ENCODE results near the gene TGOLN2.
"Not testable (repeated sequence)": the region's sequence is repeated elsewhere in the genome, so short reads cannot be mapped to it uniquely, and the experiment has no call there.

TGOLN2 gene

GRCh38 chr2:85341269-85342029, 13.7 kb upstream of the TGOLN2 start:
- Histone ChIP-seq H3K4me3 (no peak overlapping the region), H3K27ac (no peak overlapping the region)

GRCh38 chr2:85340034-85340892, 12.5 kb upstream of the TGOLN2 start:
- H3K4me3 ChIP-seq = no peak overlapping the region
- no peak overlapping the region for H3K27ac ChIP-seq

GRCh38 chr2:85334928-85335327, 7.1 kb upstream of the TGOLN2 start:
- no peak overlapping the region for H3K27ac ChIP-seq
- H3K4me3 ChIP-seq = no peak overlapping the region

- not testable (repeated sequence) for H3K27ac ChIP-seq, H3K4me3 ChIP-seq
Measured at GRCh38 chr2:85333877-85334276, 6.1 kb upstream of the TGOLN2 start.

GRCh38 chr2:85330839-85331636, 3.2 kb upstream of the TGOLN2 start:
- H3K27ac ChIP-seq = no peak overlapping the region
- H3K4me3 ChIP-seq = no peak overlapping the region

GRCh38 chr2:85329701-85330100, 1.9 kb upstream of the TGOLN2 start:
- H3K27ac ChIP-seq, H3K4me3 ChIP-seq: not testable (repeated sequence)

GRCh38 chr2:85329181-85329651, 1.4 kb upstream of the TGOLN2 start:
- Histone ChIP-seq H3K27ac (no peak overlapping the region), H3K4me3 (no peak overlapping the region)

GRCh38 chr2:85327160-85327821, 498 bp downstream of the TGOLN2 start:
- H3K27ac ChIP-seq = peak overlapping the region; percentile 51 to 100 (median 97)
- peak overlapping the region; percentile 56 to 82 (median 75) for H3K4me3 ChIP-seq

- Histone ChIP-seq H3K27ac (peak overlapping the region in 20 of 21 experiments; percentile 84 to 100 (median 97)), H3K4me3 (peak overlapping the region; percentile 56 to 82 (median 75))
Measured at GRCh38 chr2:85326406-85327159, 1.2 kb downstream of the TGOLN2 start.

- H3K4me3 ChIP-seq = peak overlapping the region; percentile 56 to 82 (median 75)
Measured at GRCh38 chr2:85325466-85325811, 2.4 kb downstream of the TGOLN2 start.

GRCh38 chr2:85324639-85325465, 2.9 kb downstream of the TGOLN2 start:
- H3K4me3 ChIP-seq = peak overlapping the region; percentile 4 to 82 (median 75)
- peak overlapping the region in 5 of 21 experiments; percentile 34 to 94 (median 40) for H3K27ac ChIP-seq

More at GRCh38 chr2:85325466-85325811, 2.4 kb downstream of the TGOLN2 start:
- H3K27ac ChIP-seq = peak overlapping the region in 5 of 21 experiments; percentile 23 to 94 (median 40)

GRCh38 chr2:85323988-85324367, 3.8 kb downstream of the TGOLN2 start:
- not testable (repeated sequence) for H3K4me3 ChIP-seq, H3K27ac ChIP-seq

GRCh38 chr2:85323351-85323987, 4.3 kb downstream of the TGOLN2 start:
- H3K4me3 ChIP-seq = no peak overlapping the region
- peak overlapping the region in 1 of 21 experiments; percentile 10 for H3K27ac ChIP-seq

- H3K27ac ChIP-seq = no peak overlapping the region
Measured at GRCh38 chr2:85319796-85320195, 8.0 kb downstream of the TGOLN2 start.

GRCh38 chr2:85318222-85319074, 9.3 kb downstream of the TGOLN2 start:
- Histone ChIP-seq H3K4me3 (no peak overlapping the region), H3K27ac (peak overlapping the region in 1 of 21 experiments; percentile 34)

More at GRCh38 chr2:85319796-85320195, 8.0 kb downstream of the TGOLN2 start:
- no peak overlapping the region for H3K4me3 ChIP-seq

GRCh38 chr2:85315921-85316320, 11.9 kb downstream of the TGOLN2 start:
- H3K27ac ChIP-seq, H3K4me3 ChIP-seq: not testable (repeated sequence)
